Heart left ventricle (tissue), 13 donors: Measurements from ENCODE around the gene ANGPTL5.
"Not testable (repeated sequence)": the region's sequence is repeated elsewhere in the genome, so short reads cannot be mapped to it uniquely, and the experiment has no call there.

Experiments
- CTCF ChIP-seq, 12 donors: fragments of 200-600 bp; sonication (generic) in 4 of 12; IDR thresholded peaks; one replicate each; pipeline versions ENCODE4 v1.5.0 to v1.8.0; 2018 to 2022; ENCODE audit warnings: antibody characterized with exemption in 12 of 12, mild to moderate bottlenecking in 5 of 12
- POLR2A ChIP-seq, 2 donors: fragments of 450-650 bp; IDR thresholded peaks; one replicate each; pipeline ENCODE4 v1.6.1; 2017; ENCODE audit warnings: antibody characterized with exemption in 2 of 2, mild to moderate bottlenecking in 2 of 2, moderate library complexity in 2 of 2
- donor health status: ischemic (EF 13 %, LVEDD 7.1; RV severe dilation, severe dysfunction).
- donor health status: DM: no; HTN: yes; CAD: no.
- donor health status: DM: no; HTN: no; CAD: no.
- donor health status: ischemic (EF 25% LVEDD 6.9; RV normal size, moderate dysfunction).
- donor health status: ischemic (EF 25% LVEDD 5.7; RV mildly dilated, moderate dysfunction).
- donor health status: ischemic (EF 35%, LVEDD 5.7; RV mildly dilated, moderate dysfunction).
- donor health status: nonischemic (EF 11% LVEDD 7.7; RV severe dilation, severe dysfunction).
- donor health status: DM: yes; HTN: yes; CAD: no.
- donor health status: PGD.
- donor health status: ischemic (EF 29% LVEDD 5.4; RV normal size, mild dysfunction).
- donor health status: nonischemic (EF 23%, LVEDD 6.1; RV moderate dilation, normal function).

GRCh38 chr11:101852260-101852659, 64.1 kb downstream of the ANGPTL5 start:
- TF ChIP-seq CTCF, POLR2A (IDR thresholded peaks at IDR 0.05): not testable (repeated sequence)
